ENCODE results near the gene KMT5C. TPM values are rescaled to one million over a fixed set of nuclear protein-coding genes. Genes with fewer than 3 reads are reported as not detected.

KMT5C gene
- total RNA-seq = 10 to 100 TPM in 1 of 2 donors, 1 to 10 TPM in 1; 9.7 to 22.1 TPM

DNA sequence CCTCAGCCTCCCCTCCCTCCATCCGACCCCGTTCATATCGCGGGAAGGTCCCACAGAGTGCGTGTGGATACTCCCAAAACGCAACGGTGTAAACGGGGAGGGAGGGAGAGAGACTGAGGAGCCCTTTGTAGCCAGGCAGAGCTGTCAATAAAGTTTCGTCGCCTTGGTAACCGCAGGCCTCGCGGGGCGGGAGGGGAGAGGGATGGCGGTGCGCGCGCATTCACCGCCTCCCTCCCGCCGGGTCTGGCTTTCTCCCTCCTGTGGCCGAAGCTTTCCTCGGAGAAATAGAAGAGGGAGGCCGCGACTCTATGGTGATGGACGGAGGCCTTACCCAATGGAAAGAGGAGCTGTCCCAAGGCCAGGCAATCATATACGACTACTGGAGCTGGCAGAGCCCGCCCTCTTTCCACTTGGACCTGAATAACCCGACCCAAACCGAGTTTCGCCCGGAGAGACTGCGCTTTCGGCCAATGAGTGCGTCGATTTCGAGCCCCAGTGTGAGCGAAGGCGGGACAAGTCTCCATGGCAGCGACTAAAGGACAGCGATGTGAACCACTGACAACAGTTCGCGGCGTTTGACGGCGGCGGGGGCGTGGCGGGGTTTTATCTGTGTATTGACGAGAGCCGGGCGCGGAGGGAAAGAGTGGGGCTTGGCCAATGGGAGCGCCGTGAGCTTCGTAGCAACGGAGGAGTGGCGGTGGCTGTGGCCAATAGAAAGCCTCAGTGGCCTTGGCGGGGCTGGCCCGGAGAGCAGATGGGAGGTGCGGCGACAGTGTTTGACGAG, at the start of gene KMT5C:
Gene KMT5C, plus strand, starts transcription at position 772 of the 784 bp plus-strand sequence. CDS start 2,061 bp downstream, outside the sequence.
- DNase-seq (ENCODE audit: low spot score) (peak; percentile 100), ATAC-seq (peak; percentile 91)
- H3K4me1 Mint-ChIP-seq (ENCODE audit: low read depth in 2 of 2) = peaks cover 19 to 20% of the 10 kb centered on the region in 2 donors
- peaks cover 0 to 11% of the 10 kb centered on the region in 2 donors for H3K27me3 Mint-ChIP-seq
- H3K36me3 Mint-ChIP-seq = no peaks in the 10 kb centered on the region
- peak within 1 kb of the TSS; percentile 95 to 97 for H3K27ac Mint-ChIP-seq
- H3K4me3 Mint-ChIP-seq = peak within 1 kb of the TSS; percentile 95
- no peaks in the 10 kb centered on the region for H3K9me3 Mint-ChIP-seq

DNA sequence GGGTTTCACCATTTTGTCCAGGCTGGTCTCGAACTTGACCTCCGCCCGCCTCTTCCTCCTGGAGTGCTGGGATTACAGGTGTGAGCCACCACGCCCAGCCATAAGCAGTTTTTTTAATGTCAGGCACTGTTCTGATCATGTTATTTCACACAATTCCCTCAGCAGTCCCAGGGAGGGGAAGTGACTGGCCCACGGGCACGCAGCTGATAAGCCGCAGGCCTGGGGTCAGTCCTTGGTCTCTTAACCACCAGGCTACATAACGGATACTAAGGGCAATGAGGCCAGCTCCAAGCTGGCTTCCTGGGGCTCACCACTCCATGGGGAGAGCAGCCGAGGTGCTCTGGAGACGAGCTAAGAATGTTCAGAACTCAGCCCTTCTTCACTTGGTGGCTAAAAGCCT, 42.4 kb upstream of the KMT5C start:
- H3K4me1 Mint-ChIP-seq (ENCODE audit: low read depth in 2 of 2) = peaks cover 0 to 10% of the 10 kb centered on the region in 2 donors
- H3K27me3 Mint-ChIP-seq = no peaks in the 10 kb centered on the region
- DNase-seq (ENCODE audit: low spot score) (no peak), ATAC-seq (no peak)
- H3K4me3 Mint-ChIP-seq = no peak overlapping the region
- no peaks in the 10 kb centered on the region for H3K36me3 Mint-ChIP-seq
- no peak overlapping the region for H3K27ac Mint-ChIP-seq
- no peaks in the 10 kb centered on the region for H3K9me3 Mint-ChIP-seq

- Mint-ChIP-seq H3K9me3 (no peaks in the 10 kb centered on the region), H3K36me3 (no peaks in the 10 kb centered on the region), H3K4me3 (no peak overlapping the region), H3K27me3 (no peaks in the 10 kb centered on the region), H3K4me1 (ENCODE audit: low read depth in 2 of 2) (peaks cover 0 to 10% of the 10 kb centered on the region in 2 donors), H3K27ac (no peak overlapping the region)
- DNase-seq (ENCODE audit: low spot score) (no peak), ATAC-seq (no peak)
Measured at GRCh38 chr19:55299991-55300390, 39.7 kb upstream of the KMT5C start.

DNA sequence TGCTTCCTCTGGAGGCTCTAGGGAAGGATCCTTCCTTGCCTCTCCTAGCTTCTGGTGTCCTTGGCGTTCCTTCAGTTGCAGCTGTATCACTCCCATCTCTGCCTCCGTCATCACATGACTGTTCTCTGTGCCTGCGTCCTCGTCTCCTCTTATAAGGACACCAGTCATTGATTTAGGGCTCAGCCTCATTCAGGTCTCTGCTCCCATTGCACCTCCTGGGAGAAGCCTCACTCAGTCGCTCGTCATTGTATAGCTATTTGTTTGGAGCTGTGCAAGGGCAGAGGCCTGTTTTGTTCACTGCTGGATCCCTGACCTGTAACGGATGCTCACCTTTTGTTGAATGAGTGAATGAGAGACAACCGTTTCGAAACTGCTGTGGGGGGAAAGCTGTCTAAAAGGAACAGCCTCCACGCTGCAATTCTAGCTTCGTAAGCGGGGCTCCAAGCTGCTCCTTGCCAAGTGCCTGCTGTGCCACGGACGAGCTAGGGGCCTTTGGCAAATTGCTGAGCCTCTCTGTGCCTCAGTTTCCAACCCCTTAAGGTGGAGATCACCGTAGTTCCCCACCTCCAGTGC, 38.7 kb upstream of the KMT5C start:
- Mint-ChIP-seq H3K27ac (peak overlapping the region; percentile 76 to 90), H3K4me1 (ENCODE audit: low read depth in 2 of 2) (peaks cover 0 to 13% of the 10 kb centered on the region in 2 donors), H3K9me3 (no peaks in the 10 kb centered on the region), H3K4me3 (peak overlapping the region; percentile 84), H3K27me3 (no peaks in the 10 kb centered on the region), H3K36me3 (no peaks in the 10 kb centered on the region)
- ATAC-seq (no peak), DNase-seq (ENCODE audit: low spot score) (no peak)

- H3K36me3 Mint-ChIP-seq = no peaks in the 10 kb centered on the region
- no peaks in the 10 kb centered on the region for H3K9me3 Mint-ChIP-seq
- DNase-seq (ENCODE audit: low spot score) (peak; percentile 94), ATAC-seq (peak; percentile 91 to 95)
- H3K27ac Mint-ChIP-seq = peak overlapping the region; percentile 76 to 90
- H3K27me3 Mint-ChIP-seq = no peaks in the 10 kb centered on the region
- peaks cover 0 to 13% of the 10 kb centered on the region in 2 donors for H3K4me1 Mint-ChIP-seq (ENCODE audit: low read depth in 2 of 2)
- H3K4me3 Mint-ChIP-seq = peak overlapping the region; percentile 84
Measured at GRCh38 chr19:55301459-55302317, 38.0 kb upstream of the KMT5C start.

DNA sequence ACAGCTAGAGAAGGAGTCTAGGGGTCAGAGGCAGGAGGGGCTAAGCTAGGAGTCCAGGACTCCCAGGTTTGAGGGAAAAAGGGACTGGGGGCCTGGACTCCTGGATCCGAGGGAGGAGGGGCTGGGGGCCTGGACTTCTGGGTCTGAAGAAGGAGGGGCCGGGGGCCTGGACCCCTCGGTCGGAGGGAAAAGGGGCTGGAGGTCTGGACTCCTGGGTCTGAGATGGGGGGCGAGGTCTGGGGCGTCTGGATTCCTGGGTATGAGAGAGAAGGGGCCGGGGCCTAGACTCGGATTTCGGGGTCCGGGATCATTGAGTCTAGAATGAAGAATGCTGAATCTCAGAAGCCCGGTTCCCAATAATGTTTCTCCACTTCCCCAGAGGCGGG, 37.4 kb upstream of the KMT5C start:
- Mint-ChIP-seq H3K27me3 (no peaks in the 10 kb centered on the region), H3K9me3 (no peaks in the 10 kb centered on the region), H3K4me3 (peak overlapping the region; percentile 84), H3K36me3 (no peaks in the 10 kb centered on the region), H3K27ac (peak overlapping the region; percentile 76 to 90), H3K4me1 (ENCODE audit: low read depth in 2 of 2) (peaks cover 0 to 13% of the 10 kb centered on the region in 2 donors)
- no peak for DNase-seq (ENCODE audit: low spot score)
- no peak for ATAC-seq

DNA sequence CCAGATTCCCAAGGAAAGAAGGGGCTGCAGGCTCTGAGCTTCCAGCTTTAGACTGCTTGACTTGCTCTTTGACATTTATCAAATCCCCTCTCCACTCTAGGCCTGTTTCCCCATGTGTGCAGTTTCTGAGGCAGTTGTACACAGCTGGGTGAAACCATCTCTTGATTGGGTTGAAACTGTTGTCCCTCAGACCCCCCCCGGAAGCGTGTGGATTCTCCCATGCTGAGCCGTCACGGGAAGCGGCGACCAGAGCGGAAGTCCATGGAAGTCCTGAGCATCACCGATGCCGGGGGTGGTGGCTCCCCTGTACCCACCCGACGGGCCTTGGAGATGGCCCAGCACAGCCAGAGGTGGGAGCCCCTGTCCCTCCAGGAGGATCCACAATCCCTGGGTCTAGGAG, 36.2 kb upstream of the KMT5C start:
- ATAC-seq (no peak), DNase-seq (ENCODE audit: low spot score) (no peak)
- H3K36me3 Mint-ChIP-seq = no peaks in the 10 kb centered on the region
- H3K27ac Mint-ChIP-seq = no peak overlapping the region
- H3K9me3 Mint-ChIP-seq = no peaks in the 10 kb centered on the region
- H3K27me3 Mint-ChIP-seq = no peaks in the 10 kb centered on the region
- H3K4me1 Mint-ChIP-seq (ENCODE audit: low read depth in 2 of 2) = peaks cover 0 to 13% of the 10 kb centered on the region in 2 donors
- H3K4me3 Mint-ChIP-seq = no peak overlapping the region

- DNase-seq (ENCODE audit: low spot score) = no peak
- Mint-ChIP-seq H3K9me3 (no peaks in the 10 kb centered on the region), H3K36me3 (no peaks in the 10 kb centered on the region), H3K27me3 (no peaks in the 10 kb centered on the region), H3K4me1 (ENCODE audit: low read depth in 2 of 2) (peaks cover 0 to 13% of the 10 kb centered on the region in 2 donors), H3K27ac (no peak overlapping the region), H3K4me3 (no peak overlapping the region)
- ATAC-seq = no peak
Measured at GRCh38 chr19:55304279-55304978, 35.2 kb upstream of the KMT5C start.

DNA sequence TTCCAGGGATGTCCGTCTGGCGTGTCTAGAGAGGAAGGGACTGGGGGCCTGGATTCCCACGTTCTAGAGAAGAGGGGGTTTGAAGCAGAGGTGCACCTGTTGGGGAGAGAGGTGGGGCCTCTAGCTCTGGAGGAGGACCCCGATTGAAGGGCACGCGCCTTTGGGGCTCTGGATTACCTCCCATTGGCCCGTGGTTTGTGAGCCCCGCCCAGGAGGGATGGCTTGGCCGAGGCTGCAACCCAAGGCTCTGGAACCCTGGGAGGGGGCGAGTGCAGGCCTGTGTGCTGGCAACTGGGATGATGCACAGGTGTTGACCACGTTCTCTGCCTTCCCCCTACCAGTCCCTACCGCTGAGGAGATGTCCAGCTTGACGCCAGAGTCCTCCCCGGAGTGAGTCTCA, 34.7 kb upstream of the KMT5C start:
- DNase-seq (ENCODE audit: low spot score) = no peak
- H3K4me3 Mint-ChIP-seq = no peak overlapping the region

GRCh38 chr19:55305491-55305890, 34.2 kb upstream of the KMT5C start:
- no peaks in the 10 kb centered on the region for H3K27me3 Mint-ChIP-seq
- peaks cover 0 to 9% of the 10 kb centered on the region in 2 donors for H3K4me1 Mint-ChIP-seq (ENCODE audit: low read depth in 2 of 2)
- peak; percentile 52 to 70 for ATAC-seq
- H3K4me3 Mint-ChIP-seq = no peak overlapping the region
- no peaks in the 10 kb centered on the region for H3K36me3 Mint-ChIP-seq
- no peak overlapping the region for H3K27ac Mint-ChIP-seq
- no peak for DNase-seq (ENCODE audit: low spot score)
- no peaks in the 10 kb centered on the region for H3K9me3 Mint-ChIP-seq

More for the DNA sequence above, 34.7 kb upstream of the KMT5C start:
- H3K9me3 Mint-ChIP-seq = no peaks in the 10 kb centered on the region
- no peaks in the 10 kb centered on the region for H3K27me3 Mint-ChIP-seq
- no peaks in the 10 kb centered on the region for H3K36me3 Mint-ChIP-seq
- no peak for ATAC-seq
- H3K27ac Mint-ChIP-seq = no peak overlapping the region
- H3K4me1 Mint-ChIP-seq (ENCODE audit: low read depth in 2 of 2) = peaks cover 0 to 11% of the 10 kb centered on the region in 2 donors

GRCh38 chr19:55305983-55306562, 33.6 kb upstream of the KMT5C start:
- H3K36me3 Mint-ChIP-seq = no peaks in the 10 kb centered on the region
- no peaks in the 10 kb centered on the region for H3K27me3 Mint-ChIP-seq
- H3K27ac Mint-ChIP-seq = no peak overlapping the region
- no peak overlapping the region for H3K4me3 Mint-ChIP-seq
- ATAC-seq = no peak
- peaks cover 0 to 9% of the 10 kb centered on the region in 2 donors for H3K4me1 Mint-ChIP-seq (ENCODE audit: low read depth in 2 of 2)
- no peak for DNase-seq (ENCODE audit: low spot score)
- no peaks in the 10 kb centered on the region for H3K9me3 Mint-ChIP-seq

- H3K27me3 Mint-ChIP-seq = no peaks in the 10 kb centered on the region
- H3K4me3 Mint-ChIP-seq = no peak overlapping the region
- H3K4me1 Mint-ChIP-seq (ENCODE audit: low read depth in 2 of 2) = peaks cover 0 to 7% of the 10 kb centered on the region in 2 donors
- H3K36me3 Mint-ChIP-seq = no peaks in the 10 kb centered on the region
- DNase-seq (ENCODE audit: low spot score) = no peak
- no peaks in the 10 kb centered on the region for H3K9me3 Mint-ChIP-seq
- H3K27ac Mint-ChIP-seq = no peak overlapping the region
- ATAC-seq = no peak
Measured at GRCh38 chr19:55306712-55307111, 33.0 kb upstream of the KMT5C start.

GRCh38 chr19:55308281-55308680, 31.4 kb upstream of the KMT5C start:
- H3K36me3 Mint-ChIP-seq = no peaks in the 10 kb centered on the region
- DNase-seq (ENCODE audit: low spot score) = no peak
- H3K4me1 Mint-ChIP-seq (ENCODE audit: low read depth in 2 of 2) = peaks cover 0 to 3% of the 10 kb centered on the region in 2 donors
- no peak overlapping the region for H3K4me3 Mint-ChIP-seq
- ATAC-seq = no peak
- H3K27me3 Mint-ChIP-seq = no peaks in the 10 kb centered on the region
- no peaks in the 10 kb centered on the region for H3K9me3 Mint-ChIP-seq
- no peak overlapping the region for H3K27ac Mint-ChIP-seq

Data from natural killer cell treated with Interleukin-12 subunit alpha and Interleukin-12 subunit beta and Interleukin-15 and Interleukin-18, amount 100 ng/mL, for 72 hours (primary cell).